GM18520 (cell line): ENCODE results near the gene LASP1.
"Not testable (repeated sequence)": the region's sequence is repeated elsewhere in the genome, so short reads cannot be mapped to it uniquely, and the experiment has no call there.

Source experiments
- ATAC-seq: cut with Tn5 transposase; IDR thresholded peaks from one replicate; pipeline ENCODE4 v1.9.1; 2021; ENCODE audit not compliant: unreplicated experiment

Gene LASP1

GRCh38 chr17:38869526-38870258, at the start of gene LASP1:
Gene LASP1 (plus strand): TSS chr17:38870058. CDS start chr17:38870190, 132 bp downstream.
- peak; percentile 31 for ATAC-seq

GRCh38 chr17:38824899-38825761, 44.7 kb upstream of the LASP1 start, which contains the start of gene CWC25:
Gene CWC25 (minus strand): TSS chr17:38825321. CDS start chr17:38825183, 138 bp downstream.
- ATAC-seq = peak; percentile 91

- no peak for ATAC-seq
Measured at GRCh38 chr17:38825762-38826247, 44.1 kb upstream of the LASP1 start.

- ATAC-seq = no peak
Measured at GRCh38 chr17:38844261-38844757, 25.5 kb upstream of the LASP1 start.

- ATAC-seq = no peak
Measured at GRCh38 chr17:38848557-38848891, 21.3 kb upstream of the LASP1 start.

- ATAC-seq = no peak
Measured at GRCh38 chr17:38848939-38849605, 20.8 kb upstream of the LASP1 start.

GRCh38 chr17:38850374-38850773, 19.5 kb upstream of the LASP1 start:
- no peak for ATAC-seq

- no peak for ATAC-seq
Measured at GRCh38 chr17:38851434-38851833, 18.4 kb upstream of the LASP1 start.

- ATAC-seq = no peak
Measured at GRCh38 chr17:38852771-38853291, 17.0 kb upstream of the LASP1 start.

GRCh38 chr17:38853292-38854219, 16.3 kb upstream of the LASP1 start, which contains the start of gene RPL23:
Gene RPL23 (minus strand): TSS chr17:38853721. CDS start chr17:38853710, 11 bp downstream.
- peak; percentile 82 for ATAC-seq

GRCh38 chr17:38855101-38855714, 14.7 kb upstream of the LASP1 start:
- ATAC-seq = not testable (repeated sequence)

- ATAC-seq = no peak
Measured at GRCh38 chr17:38857271-38857670, 12.6 kb upstream of the LASP1 start.

- no peak for ATAC-seq
Measured at GRCh38 chr17:38861399-38861843, 8.4 kb upstream of the LASP1 start.

- no peak for ATAC-seq
Measured at GRCh38 chr17:38864636-38865398, 5.0 kb upstream of the LASP1 start.

GRCh38 chr17:38867179-38867967, 2.5 kb upstream of the LASP1 start:
- no peak for ATAC-seq

GRCh38 chr17:38867968-38868816, 1.7 kb upstream of the LASP1 start:
- no peak for ATAC-seq
